ENCODE data around the gene ARHGAP1. TPM values are rescaled to one million over a fixed set of nuclear protein-coding genes. Genes with fewer than 3 reads are reported as not detected.

ARHGAP1 gene
- total and polyA plus RNA-seq, 9 of the 15 experiments (the other 6 are each of a cell fraction or from before 2014, with no cell fraction given) = 3.6 to 30.4 (median 8.2) TPM

DNA sequence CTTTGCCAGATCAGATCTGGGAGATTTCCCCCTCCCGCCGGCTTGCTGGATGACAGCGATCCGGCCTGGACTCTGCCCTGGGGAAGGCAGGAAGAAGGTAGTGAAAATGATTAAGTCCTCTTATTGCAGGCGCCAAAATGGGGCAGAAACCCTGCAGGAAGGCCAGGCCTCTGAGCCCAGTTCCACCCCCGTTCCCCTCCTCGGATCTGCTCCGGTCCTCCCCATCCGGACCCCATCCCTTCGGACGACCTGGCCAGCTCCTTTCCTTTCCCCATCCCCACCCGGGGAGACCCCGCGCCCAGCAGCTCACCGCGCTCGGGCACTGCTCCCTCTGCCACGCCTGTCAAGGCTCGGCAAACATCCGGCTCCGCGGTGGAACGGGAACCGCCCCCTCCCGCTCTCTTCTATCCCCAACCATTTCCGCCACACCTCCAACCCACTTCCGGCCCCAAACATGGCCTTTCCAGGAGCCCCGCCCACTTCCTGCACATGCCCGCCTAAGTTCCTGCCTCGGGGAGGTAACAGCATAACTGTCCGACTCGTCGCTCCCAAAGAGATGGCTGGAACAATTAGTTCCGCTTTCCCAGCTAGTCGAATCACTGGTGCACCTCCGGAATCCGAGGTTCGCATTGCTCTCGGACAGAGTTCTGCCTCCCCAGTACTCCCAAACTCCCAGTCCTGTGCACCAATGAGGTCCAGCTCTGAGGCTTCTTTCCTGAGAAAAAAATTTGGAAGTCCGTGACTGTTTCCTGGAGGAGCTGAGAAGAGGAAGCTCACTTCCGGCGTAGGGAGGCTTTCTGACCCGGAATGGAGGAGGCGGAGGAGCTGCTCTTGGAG is at the start of gene ARHGAP1, which contains the start of gene ZNF408 (continued):
- TF ChIP-seq FOXP4 (CRISPR knock-in tag; IDR thresholded peaks at IDR 0.05; ENCODE audit: borderline replicate concordance) = 0 out of 2 replicates have a peak, but pooled peaks have one; percentile 31
- TF ChIP-seq U2AF1 (optimal IDR thresholded peaks at IDR 0.05; ENCODE audit: low read depth, low read length) = no peak
- no peak for TF ChIP-seq TGIF2 (CRISPR knock-in tag; IDR thresholded peaks at IDR 0.05)
- TF ChIP-seq, protein P1, sequence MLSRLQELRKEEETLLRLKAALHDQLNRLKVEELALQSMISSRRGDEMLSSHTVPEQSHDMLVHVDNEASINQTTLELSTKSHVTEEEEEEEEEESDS (CRISPR knock-in tag; IDR thresholded peaks at IDR 0.05) = no peak
- peak; percentile 91; the same call in 1 of the 2 replicates for TF ChIP-seq MTA3 (IDR thresholded peaks at IDR 0.05; ENCODE audit: borderline replicate concordance)
- no peak for TF ChIP-seq TSC22D4 (tag; IDR thresholded peaks at IDR 0.05)
- no peak for TF ChIP-seq ZNF121 (CRISPR knock-in tag; conservative IDR thresholded peaks at IDR 0.05)
- TF ChIP-seq ZNF217 (CRISPR knock-in tag; IDR thresholded peaks at IDR 0.05) = no peak
- no peak for TF ChIP-seq ZNF699 (CRISPR knock-in tag; IDR thresholded peaks at IDR 0.05; ENCODE audit: insufficient replicate concordance)
- no peak for TF ChIP-seq ARHGAP35 (IDR thresholded peaks at IDR 0.05; ENCODE audit: partially characterized antibody)
- TF ChIP-seq SRSF1 (IDR thresholded peaks at IDR 0.05; ENCODE audit: low read depth, low read length) = no peak
- TF ChIP-seq MECOM (CRISPR knock-in tag; IDR thresholded peaks at IDR 0.05) = no peak
- TF ChIP-seq RBFOX2 (IDR thresholded peaks at IDR 0.05; ENCODE audit: low read depth, low read length) = peak; percentile 97
- TF ChIP-seq SRSF7 (optimal IDR thresholded peaks at IDR 0.05; ENCODE audit: low read depth, low read length) = no peak
- TF ChIP-seq GTF2B (IDR thresholded peaks at IDR 0.05; ENCODE audit: extremely low read depth, insufficient read length) = no peak
- TF ChIP-seq, protein P2, sequence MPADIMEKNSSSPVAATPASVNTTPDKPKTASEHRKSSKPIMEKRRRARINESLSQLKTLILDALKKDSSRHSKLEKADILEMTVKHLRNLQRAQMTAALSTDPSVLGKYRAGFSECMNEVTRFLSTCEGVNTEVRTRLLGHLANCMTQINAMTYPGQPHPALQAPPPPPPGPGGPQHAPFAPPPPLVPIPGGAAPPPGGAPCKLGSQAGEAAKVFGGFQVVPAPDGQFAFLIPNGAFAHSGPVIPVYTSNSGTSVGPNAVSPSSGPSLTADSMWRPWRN (IDR thresholded peaks at IDR 0.05; ENCODE audit: low read depth) = peak; percentile 40; the same call in 1 of the 2 replicates
- TF ChIP-seq DEAF1 (CRISPR knock-in tag; IDR thresholded peaks at IDR 0.05) = 0 out of 2 replicates have a peak, but pooled peaks have one; percentile 20
- peak; percentile 87; the same call in 1 of the 2 replicates for TF ChIP-seq TFAP4 (CRISPR knock-in tag; IDR thresholded peaks at IDR 0.05; ENCODE audit: borderline replicate concordance)
- TF ChIP-seq ZNF408 (CRISPR knock-in tag; IDR thresholded peaks at IDR 0.05; ENCODE audit: low read depth) = no peak
- no peak for TF ChIP-seq SP2 (IDR thresholded peaks at IDR 0.05; ENCODE audit: extremely low read depth, low read depth, low read length, poor library complexity, severe bottlenecking)
- TF ChIP-seq ASH1L (IDR thresholded peaks at IDR 0.05; ENCODE audit: borderline replicate concordance, low read depth, partially characterized antibody) = peak; percentile 74
